Activated CD4-positive, CD25-positive, alpha-beta regulatory T cell treated with anti-CD3 and anti-CD28 coated beads, Interleukin-2, amount 50 U/mL, for 72 hours (primary cell): ENCODE results near the gene SAP30BP.

Source experiments
- DNase-seq: peaks from one replicate; pipeline ENCODE4 v3.0.0; 2021

The SAP30BP gene

GRCh38 chr17:75691801-75692626, 24.9 kb downstream of the SAP30BP start:
- DNase-seq, result no peak

GRCh38 chr17:75692976-75693375, 25.8 kb downstream of the SAP30BP start:
- no peak for DNase-seq

GRCh38 chr17:75693500-75694481, 26.7 kb downstream of the SAP30BP start:
- no peak for DNase-seq

GRCh38 chr17:75694536-75694935, 27.4 kb downstream of the SAP30BP start:
- no peak for DNase-seq

- no peak for DNase-seq
Observed at GRCh38 chr17:75695141-75695829, 28.1 kb downstream of the SAP30BP start.

- DNase-seq, result no peak
Observed at GRCh38 chr17:75695830-75696271, 28.7 kb downstream of the SAP30BP start.

- DNase-seq, result no peak
Observed at GRCh38 chr17:75697651-75698291, 30.6 kb downstream of the SAP30BP start.

- no peak for DNase-seq
Observed at GRCh38 chr17:75698659-75699058, 31.5 kb downstream of the SAP30BP start.

- DNase-seq, result no peak
Observed at GRCh38 chr17:75701288-75701687, 34.1 kb downstream of the SAP30BP start.

- DNase-seq, result no peak
Observed at GRCh38 chr17:75703191-75703590, 36.1 kb downstream of the SAP30BP start.

GRCh38 chr17:75703591-75703990, 36.5 kb downstream of the SAP30BP start:
- no peak for DNase-seq

- DNase-seq, result no peak
Observed at GRCh38 chr17:75704963-75705875, 38.1 kb downstream of the SAP30BP start.

GRCh38 chr17:75706042-75706728, 39.0 kb downstream of the SAP30BP start:
- DNase-seq, result no peak

- DNase-seq, result no peak
Observed at GRCh38 chr17:75707079-75707571, 40.0 kb downstream of the SAP30BP start.

GRCh38 chr17:75712446-75712845, 45.3 kb downstream of the SAP30BP start:
- no peak for DNase-seq

GRCh38 chr17:75719732-75720131, 52.6 kb downstream of the SAP30BP start:
- DNase-seq, result no peak

- peak; percentile 59 for DNase-seq
Observed at GRCh38 chr17:75720656-75721462, 53.7 kb downstream of the SAP30BP start, which contains the start of gene ITGB4. Gene ITGB4 (plus strand): TSS chr17:75721459. CDS start chr17:75724704, 3,245 bp downstream.

- no peak for DNase-seq
Observed at GRCh38 chr17:75721463-75722011, 54.4 kb downstream of the SAP30BP start.

GRCh38 chr17:75722076-75722475, 54.9 kb downstream of the SAP30BP start:
- DNase-seq, result no peak
